NCI-H1105 (cell line): ENCODE data around the gene CIRBP.
A peak's percentile ranks its signal among the peaks of the same experiment; 100 is the strongest.

ENCODE experiments used
- DNase-seq: peaks from one replicate; lab custom pipeline; 2025; lab: John Stamatoyannopoulos, UW

The CIRBP gene

GRCh38 chr19:1268226-1269064 is 687 bp upstream of the CIRBP start:
- DNase-seq, result no peak

- peak; percentile 75 for DNase-seq
Observed at GRCh38 chr19:1269478-1270212, 513 bp downstream of the CIRBP start.

GRCh38 chr19:1270213-1270853 is 1.2 kb downstream of the CIRBP start:
- DNase-seq, result no peak

- DNase-seq, result no peak
Observed at GRCh38 chr19:1270854-1271527, 1.9 kb downstream of the CIRBP start.

DNA sequence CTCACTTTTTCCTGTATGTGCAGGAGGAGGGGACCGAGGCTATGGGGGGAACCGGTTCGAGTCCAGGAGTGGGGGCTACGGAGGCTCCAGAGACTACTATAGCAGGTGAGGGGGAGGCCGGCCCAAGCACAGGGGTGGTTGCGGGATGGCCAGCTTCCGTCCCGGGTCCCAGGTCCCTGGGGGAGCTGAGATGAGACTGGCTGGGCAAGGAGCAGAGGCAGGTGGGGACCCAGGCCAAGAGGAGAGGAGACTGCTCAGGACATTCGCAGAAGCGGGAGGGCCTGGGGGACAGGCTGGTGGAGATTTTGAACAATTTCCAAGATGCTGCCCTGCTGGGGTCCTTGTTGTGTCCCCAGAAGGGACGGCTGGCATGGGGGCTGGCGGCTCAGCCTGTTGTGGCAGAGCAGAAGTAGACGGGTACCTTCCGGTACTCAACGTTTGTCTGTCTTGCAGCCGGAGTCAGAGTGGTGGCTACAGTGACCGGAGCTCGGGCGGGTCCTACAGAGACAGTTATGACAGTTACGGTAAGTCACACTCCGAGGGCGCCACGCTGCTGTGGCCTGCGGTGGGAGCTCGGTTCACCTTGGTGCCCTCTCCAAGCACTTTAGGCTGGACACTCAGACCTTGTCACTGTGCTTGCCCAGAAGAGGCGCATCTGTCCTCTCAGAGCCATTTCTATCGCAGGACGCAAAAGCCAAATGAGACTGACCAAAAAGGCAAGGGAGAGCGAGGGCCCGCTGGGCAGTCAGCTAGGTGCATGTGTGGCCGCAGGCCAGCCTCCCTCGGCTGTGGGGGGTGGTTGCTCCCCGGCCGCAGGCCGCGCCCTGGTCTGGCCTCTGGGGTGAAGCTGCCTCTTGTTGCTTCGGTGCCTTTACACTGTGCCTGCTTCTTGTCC is 2.6 kb downstream of the CIRBP start:
- no peak for DNase-seq

- DNase-seq, result no peak
Observed at GRCh38 chr19:1272423-1273262, 3.5 kb downstream of the CIRBP start.

DNA sequence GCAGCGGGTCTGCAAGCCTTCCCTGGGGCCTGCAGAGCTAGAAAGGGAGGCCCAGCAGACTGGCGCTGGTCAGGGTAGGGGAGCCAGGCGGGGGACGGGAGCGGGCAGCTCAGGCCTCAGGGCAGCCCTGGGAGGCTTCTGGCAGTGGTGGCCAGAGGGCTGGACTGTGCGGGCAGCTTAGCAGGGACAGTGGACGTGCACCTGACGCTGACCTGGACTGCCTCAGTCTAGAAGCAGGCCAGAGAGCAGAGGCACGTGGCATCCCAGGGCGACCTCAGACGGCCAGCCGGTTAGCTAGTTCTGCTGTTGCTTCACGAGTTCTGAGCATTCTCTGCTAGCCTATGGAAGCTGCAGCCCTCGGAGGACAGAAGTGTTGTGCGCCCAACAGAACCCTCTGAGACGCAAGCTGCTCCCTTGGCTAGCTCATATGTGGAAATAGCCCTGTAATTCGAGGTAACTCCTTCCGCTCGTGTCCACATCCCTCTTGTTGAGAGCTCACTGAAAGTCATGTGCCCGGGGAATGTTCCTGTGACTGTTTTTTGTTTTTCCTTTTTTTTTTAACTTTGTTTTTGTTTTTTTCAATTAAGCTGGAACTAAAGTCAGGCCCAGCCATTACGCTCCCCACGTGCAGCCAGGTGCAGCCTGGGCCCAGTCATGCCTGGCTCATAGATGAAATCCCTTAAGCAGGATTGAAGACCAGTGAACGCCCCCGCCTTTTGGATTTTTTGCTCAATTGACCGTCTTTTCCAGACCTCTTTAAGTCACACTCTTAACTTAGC is 4.3 kb downstream of the CIRBP start:
- DNase-seq, result no peak

DNA sequence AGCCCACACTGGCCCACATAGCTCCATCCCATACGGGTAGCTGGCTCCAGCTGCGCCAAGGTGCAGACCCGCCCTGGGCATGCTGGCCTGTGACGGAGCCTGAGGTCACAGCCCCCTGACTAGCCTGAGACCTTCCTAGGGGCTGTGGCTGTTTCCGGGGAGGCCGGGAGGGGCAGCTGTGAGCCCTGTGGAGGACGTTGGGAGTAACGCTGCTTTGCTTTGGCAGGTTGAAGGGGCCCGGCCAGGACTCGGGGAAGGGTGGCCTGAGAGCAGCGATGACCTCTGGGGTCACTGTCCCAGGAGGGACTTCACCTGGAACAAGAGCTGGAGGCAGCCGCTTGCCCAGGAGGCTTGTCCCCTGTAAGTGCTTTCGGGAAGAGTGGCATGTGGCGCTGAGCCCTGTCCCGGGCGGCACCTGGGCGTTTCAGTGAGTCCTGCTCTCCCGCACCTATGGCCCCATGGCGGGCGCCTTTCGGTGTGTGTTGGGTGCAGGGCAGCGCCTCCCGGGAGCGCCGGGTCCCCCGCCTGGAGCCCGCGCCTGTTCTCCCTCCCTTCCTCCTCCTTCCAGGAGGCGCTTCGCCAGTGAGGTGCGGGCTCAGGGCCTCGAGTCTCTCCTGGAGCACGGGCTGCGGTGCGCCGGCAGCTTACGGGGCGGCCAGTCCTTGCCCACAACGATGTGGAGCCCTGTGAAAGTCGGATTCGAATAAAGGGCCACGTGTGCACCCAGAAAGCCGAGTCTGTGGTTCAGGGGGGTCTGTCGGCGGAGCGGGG is 5.1 kb downstream of the CIRBP start:
- DNase-seq, result no peak

- DNase-seq, result peak; percentile 60
Observed at GRCh38 chr19:1274852-1275259, 5.7 kb downstream of the CIRBP start.

- peak; percentile 98 for DNase-seq
Observed at GRCh38 chr19:1275260-1275975, 6.3 kb downstream of the CIRBP start, which contains the start of gene FAM174C. Gene FAM174C (plus strand): TSS chr19:1275530. CDS start chr19:1275550, 20 bp downstream.

GRCh38 chr19:1275976-1276627 is 7.0 kb downstream of the CIRBP start:
- DNase-seq, result no peak

DNA sequence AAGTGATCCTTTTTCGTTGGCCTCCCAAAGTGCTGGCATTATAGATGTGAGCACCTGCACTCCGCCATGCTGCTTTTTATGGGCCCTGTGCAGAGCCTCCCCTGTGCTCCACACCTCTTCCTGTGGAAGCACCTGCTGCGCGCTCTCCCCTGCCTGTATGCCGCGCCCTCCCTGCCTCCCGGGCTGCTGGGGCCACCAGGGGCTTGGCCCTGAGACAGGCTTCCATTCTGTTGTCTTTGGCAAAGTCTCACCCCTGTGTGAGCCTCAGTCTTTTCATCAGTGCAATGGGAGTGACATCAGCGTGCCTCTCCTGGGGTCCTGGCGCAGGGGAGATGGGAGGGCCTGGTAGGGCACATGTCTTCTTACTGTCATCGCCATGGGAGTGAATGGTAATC is 7.5 kb downstream of the CIRBP start:
- no peak for DNase-seq

DNA sequence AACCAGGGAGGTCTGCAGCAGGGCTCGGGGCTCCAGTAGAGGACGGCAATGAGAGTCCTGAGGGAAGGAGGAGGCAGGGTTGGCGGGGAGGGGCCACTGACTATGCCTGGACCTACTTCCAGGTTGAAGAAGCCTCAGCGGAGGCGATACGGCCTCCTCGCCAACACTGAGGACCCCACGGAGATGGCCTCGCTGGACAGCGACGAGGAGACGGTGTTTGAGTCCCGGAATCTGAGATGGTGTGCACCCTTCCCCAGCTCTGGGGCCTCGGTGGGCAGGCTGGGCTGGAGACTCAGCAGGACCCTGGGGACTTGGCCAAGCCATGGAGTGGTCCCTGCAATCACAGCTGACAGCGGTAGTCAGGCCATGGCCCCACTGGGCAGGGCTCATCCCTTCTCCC is 7.9 kb downstream of the CIRBP start:
- DNase-seq, result no peak

- DNase-seq, result no peak
Observed at GRCh38 chr19:1278074-1278473, 8.9 kb downstream of the CIRBP start.

- no peak for DNase-seq
Observed at GRCh38 chr19:1278713-1279660, 9.9 kb downstream of the CIRBP start.

DNA sequence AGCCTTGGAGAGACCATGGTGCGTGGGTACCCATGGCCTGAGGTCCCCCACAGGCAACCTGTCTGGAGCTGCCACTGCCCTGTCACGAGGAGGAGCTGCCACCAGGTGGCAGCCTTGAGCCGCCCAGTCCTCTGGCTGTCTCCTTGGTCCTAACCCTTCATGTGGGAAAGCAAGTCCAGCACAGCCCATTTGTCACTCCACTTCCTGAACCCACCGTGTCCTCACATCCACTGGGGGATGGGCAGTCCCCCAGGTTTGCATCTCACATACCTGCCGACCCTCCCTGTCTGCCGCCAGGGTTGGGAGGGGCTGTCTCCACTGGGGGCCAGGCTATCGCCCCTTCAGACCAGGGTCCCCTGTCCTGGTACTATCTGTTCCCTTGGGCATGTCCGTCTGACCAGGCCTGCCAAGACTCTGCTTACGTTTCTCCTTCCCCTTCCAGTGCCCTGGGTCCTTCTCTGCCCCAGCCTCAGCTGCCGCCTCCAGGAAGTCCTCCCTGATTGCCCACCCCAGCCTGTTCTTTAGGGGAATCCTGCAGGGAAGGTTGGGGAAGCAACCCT is 10.7 kb downstream of the CIRBP start:
- peak; percentile 59 for DNase-seq
